Cardiac muscle cell (in vitro differentiated cells and primary cell): ENCODE measurements around the gene NT5M. TPM values are rescaled to one million over a fixed set of nuclear protein-coding genes. Genes with fewer than 3 reads are reported as not detected.

Experiments
- DNase-seq, 2 donors: peaks; one replicate each; pipeline versions ENCODE4 v3.0.0 to v3.0.0-alpha.2; 2010 to 2017; ENCODE audit warnings: low read depth in 1 of 2, low spot score in 1 of 2
- H3K27ac ChIP-seq: fragments of 200-600 bp; sonication (generic); 2 replicates; pipeline ENCODE4 v1.5.1; 2016
- H3K27me3 ChIP-seq: fragments of 200-600 bp; sonication (generic); 2 replicates; pipeline ENCODE4 v1.6.0; 2016; ENCODE audit warnings: control low read depth
- H3K36me3 ChIP-seq: fragments of 200-600 bp; sonication (generic); 2 replicates; pipeline ENCODE4 v1.5.1; 2016; ENCODE audit warnings: control low read depth
- H3K4me1 ChIP-seq: fragments of 200-600 bp; sonication (generic); 2 replicates; pipeline ENCODE4 v1.8.1; 2017; ENCODE audit warnings: low read depth, mild to moderate bottlenecking, mixed run types
- H3K4me3 ChIP-seq: fragments of 200-600 bp; sonication (generic); 2 replicates; pipeline ENCODE4 v1.5.1; 2016; ENCODE audit warnings: mild to moderate bottlenecking
- H3K9me3 ChIP-seq: fragments of 200-600 bp; sonication (generic); 2 replicates; pipeline ENCODE4 v1.5.1; 2017; ENCODE audit warnings: low read depth, mild to moderate bottlenecking, control low read depth
- polyA plus RNA-seq: library from polyadenylated mRNA; unstranded; fragments of >200 nt; fragmentation: Nextera tagmentation; extraction: Ambion mirVana; gene quantifications from 2 replicates; pipeline ENCODE4 v1.2.1, GENCODE V29; 2016
- total RNA-seq: library from RNA; depleted of rRNA; stranded (reverse); fragments of >200 nt; gene quantifications from 2 replicates; pipeline ENCODE4 v1.2.3, GENCODE V29; 2016
- TF ChIP-seq, protein P1 (sequence below): IDR thresholded peaks from 2 replicates; pipeline ENCODE4 v1.5.1; 2012; ENCODE audit warnings: low read depth, mild to moderate bottlenecking, low read length

Gene NT5M
- total and polyA plus RNA-seq, 2 experiments from 2014 or later: 32.9 to 38.5 TPM

DNA sequence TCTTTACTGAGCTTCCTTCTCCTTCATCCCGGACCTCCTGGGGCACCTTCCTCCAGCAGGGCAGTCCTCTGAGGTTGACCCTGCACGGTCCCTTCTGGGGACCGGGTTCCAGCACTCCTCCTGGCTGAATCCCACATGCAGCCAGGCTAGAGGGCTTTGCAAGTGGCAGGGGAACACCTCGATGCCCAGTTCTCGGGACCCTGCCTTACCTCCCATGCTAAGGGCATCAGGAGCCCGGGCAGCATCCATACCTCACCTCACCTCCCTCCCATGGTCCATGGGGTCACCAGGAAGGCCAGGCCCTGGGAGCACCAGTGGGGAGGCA lies 81.1 kb downstream of the NT5M start:
- H3K4me3 ChIP-seq: no peak overlapping the region
- H3K9me3 ChIP-seq: no peaks in the 10 kb centered on the region
- TF ChIP-seq, protein P1, sequence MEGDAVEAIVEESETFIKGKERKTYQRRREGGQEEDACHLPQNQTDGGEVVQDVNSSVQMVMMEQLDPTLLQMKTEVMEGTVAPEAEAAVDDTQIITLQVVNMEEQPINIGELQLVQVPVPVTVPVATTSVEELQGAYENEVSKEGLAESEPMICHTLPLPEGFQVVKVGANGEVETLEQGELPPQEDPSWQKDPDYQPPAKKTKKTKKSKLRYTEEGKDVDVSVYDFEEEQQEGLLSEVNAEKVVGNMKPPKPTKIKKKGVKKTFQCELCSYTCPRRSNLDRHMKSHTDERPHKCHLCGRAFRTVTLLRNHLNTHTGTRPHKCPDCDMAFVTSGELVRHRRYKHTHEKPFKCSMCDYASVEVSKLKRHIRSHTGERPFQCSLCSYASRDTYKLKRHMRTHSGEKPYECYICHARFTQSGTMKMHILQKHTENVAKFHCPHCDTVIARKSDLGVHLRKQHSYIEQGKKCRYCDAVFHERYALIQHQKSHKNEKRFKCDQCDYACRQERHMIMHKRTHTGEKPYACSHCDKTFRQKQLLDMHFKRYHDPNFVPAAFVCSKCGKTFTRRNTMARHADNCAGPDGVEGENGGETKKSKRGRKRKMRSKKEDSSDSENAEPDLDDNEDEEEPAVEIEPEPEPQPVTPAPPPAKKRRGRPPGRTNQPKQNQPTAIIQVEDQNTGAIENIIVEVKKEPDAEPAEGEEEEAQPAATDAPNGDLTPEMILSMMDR: no peak
- no peak for DNase-seq
- no peak overlapping the region for H3K27ac ChIP-seq
- H3K36me3 ChIP-seq: no peaks in the 10 kb centered on the region
- no peaks in the 10 kb centered on the region for H3K4me1 ChIP-seq
- H3K27me3 ChIP-seq: peaks cover 8% of the 10 kb centered on the region

DNA sequence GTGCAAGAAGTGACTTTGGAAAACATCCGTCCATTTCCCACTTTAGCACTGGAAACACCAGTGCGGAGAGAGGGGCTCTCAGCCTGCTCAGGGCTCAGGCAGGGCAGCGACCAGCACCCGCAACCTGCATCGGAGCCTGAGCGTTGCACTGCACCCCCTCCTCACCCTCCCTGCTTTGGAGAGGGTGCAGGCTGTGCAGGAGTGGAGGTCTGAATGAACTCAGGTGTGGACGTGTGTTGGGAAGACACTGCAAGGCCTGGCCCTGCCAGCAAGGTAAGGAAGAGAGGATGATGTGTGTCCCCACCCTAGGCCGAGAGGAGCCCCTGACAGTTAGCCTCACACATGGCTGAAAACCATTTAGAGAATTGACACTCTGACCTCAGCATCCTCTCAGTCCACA lies 81.8 kb downstream of the NT5M start:
- Histone ChIP-seq H3K9me3 (no peaks in the 10 kb centered on the region), H3K4me3 (no peak overlapping the region), H3K36me3 (no peaks in the 10 kb centered on the region), H3K4me1 (no peaks in the 10 kb centered on the region), H3K27ac (no peak overlapping the region), H3K27me3 (peaks cover 8% of the 10 kb centered on the region)
- no peak for DNase-seq
- TF ChIP-seq, protein P1: no peak

DNA sequence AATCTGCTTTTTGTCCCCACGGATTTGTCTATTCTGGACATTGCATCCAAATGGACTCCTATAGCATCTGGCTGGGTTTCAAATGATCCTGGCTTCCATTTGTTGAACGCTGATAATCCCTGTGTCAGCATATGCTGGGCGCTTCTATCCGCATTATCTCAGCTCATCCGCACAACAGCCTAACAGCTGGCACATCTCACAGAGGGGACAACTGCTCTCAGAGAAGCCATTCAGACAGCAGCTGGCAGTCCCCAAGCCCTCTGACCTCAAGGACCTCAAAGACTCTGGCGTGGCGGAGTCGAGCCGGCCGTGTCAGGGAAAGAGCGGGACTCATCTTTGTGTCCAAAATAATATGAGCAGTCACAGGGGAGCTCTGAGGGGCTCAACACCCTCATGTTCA lies 82.3 kb downstream of the NT5M start:
- no peak for DNase-seq
- TF ChIP-seq, protein P1: no peak
- no peaks in the 10 kb centered on the region for H3K9me3 ChIP-seq
- peaks cover 3% of the 10 kb centered on the region for H3K27me3 ChIP-seq
- H3K4me1 ChIP-seq: no peaks in the 10 kb centered on the region
- H3K4me3 ChIP-seq: no peak overlapping the region
- H3K36me3 ChIP-seq: no peaks in the 10 kb centered on the region
- H3K27ac ChIP-seq: no peak overlapping the region

DNA sequence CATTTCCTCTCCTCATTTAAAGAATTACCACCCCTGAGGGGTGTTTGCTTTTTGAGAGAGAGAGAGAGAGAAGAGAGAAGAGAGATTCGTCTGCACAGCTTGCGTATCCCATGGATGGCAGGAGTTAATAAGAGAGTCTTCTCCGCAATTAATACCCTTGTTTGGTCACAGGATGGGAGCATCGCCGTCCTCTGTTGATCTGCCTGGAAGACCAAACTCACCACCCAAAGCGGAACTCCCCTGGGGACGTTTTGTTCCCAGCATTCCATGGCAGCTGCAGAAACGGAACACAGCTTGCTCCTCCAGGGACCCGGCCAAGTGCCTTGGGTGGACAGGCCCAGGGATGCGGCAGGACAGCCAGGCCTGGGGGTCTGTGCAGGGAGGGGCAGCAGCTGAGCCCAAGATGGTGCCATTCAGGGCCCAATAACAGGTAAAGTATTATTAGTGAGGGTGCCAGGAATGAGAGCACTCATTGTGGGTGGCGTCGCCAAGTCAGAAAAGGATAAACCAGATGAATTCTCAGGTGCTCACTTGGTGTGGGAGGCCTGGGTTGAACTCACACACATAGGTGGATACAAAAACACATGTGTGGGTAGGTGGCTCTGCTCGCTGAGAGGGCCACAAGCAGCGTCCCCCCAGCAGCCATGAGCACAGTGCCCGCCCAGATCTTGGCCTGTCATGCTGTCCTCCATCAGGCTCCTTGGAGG lies 83.1 kb downstream of the NT5M start:
- Histone ChIP-seq H3K4me1 (no peaks in the 10 kb centered on the region), H3K27ac (no peak overlapping the region), H3K36me3 (no peaks in the 10 kb centered on the region), H3K4me3 (no peak overlapping the region), H3K9me3 (no peaks in the 10 kb centered on the region), H3K27me3 (no peaks in the 10 kb centered on the region)
- TF ChIP-seq, protein P1: no peak
- DNase-seq: no peak

DNA sequence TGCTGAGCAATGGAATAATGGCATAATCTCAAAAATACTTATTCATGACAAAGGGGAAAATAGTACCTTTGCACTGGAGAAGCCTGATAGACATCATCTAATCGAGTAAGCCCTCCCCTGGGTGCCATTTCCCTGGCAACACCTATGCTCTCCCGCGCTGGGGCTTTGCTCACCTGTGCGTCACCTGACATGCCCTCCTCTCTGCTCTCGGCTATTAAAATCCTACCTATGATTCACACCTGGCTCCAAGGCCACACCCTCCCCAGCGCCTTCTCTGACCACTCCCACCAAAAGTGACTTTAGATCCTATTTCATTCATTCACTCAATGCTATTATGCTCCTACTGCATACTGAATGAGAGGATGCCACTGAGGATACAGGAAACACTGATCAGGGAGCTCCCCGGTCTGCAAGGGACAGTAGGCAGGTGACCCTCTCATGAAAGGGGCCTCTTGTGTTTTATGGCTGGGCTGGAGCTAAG lies 83.9 kb downstream of the NT5M start:
- Histone ChIP-seq H3K36me3 (no peaks in the 10 kb centered on the region), H3K27me3 (no peaks in the 10 kb centered on the region), H3K4me3 (no peak overlapping the region), H3K27ac (no peak overlapping the region), H3K9me3 (no peaks in the 10 kb centered on the region), H3K4me1 (no peaks in the 10 kb centered on the region)
- TF ChIP-seq, protein P1: no peak
- DNase-seq: no peak
